Measurements from ENCODE around the gene YEATS4. TPM values are rescaled to one million over a fixed set of nuclear protein-coding genes. Genes with fewer than 3 reads are reported as not detected.

YEATS4 gene
- total RNA-seq, 1 donor from 2014 or later, result 27.3 TPM

DNA sequence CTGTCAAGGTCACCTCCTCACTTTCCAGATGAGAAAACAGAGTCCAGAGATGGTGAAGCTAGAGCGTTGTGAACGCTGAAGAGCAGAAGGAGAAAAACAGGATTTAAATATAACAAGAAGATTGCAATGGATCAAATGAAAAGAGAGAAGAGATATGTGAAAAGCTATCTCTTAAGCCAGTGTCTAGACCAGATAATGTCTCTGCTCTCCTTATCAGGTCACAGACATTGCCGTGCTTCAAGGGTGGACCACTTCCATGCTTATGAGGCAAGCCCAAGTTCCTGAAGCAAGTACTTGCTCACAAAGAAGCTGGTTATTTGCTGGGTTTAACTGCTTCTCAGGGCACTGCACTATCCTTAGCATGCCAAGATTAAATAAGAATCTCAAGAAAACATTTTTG lies 79.0 kb downstream of the YEATS4 start:
- Mint-ChIP-seq H3K36me3 (ENCODE audit: unreplicated experiment) (no peaks in the 10 kb centered on the region), H3K27me3 (ENCODE audit: unreplicated experiment) (no peaks in the 10 kb centered on the region), H3K4me3 (ENCODE audit: unreplicated experiment) (no peak overlapping the region), H3K9me3 (ENCODE audit: unreplicated experiment) (peaks cover 2% of the 10 kb centered on the region), H3K27ac (ENCODE audit: unreplicated experiment) (no peak overlapping the region), H3K4me1 (ENCODE audit: low read depth, unreplicated experiment) (no peaks in the 10 kb centered on the region)
- TF ChIP-seq, protein P1, sequence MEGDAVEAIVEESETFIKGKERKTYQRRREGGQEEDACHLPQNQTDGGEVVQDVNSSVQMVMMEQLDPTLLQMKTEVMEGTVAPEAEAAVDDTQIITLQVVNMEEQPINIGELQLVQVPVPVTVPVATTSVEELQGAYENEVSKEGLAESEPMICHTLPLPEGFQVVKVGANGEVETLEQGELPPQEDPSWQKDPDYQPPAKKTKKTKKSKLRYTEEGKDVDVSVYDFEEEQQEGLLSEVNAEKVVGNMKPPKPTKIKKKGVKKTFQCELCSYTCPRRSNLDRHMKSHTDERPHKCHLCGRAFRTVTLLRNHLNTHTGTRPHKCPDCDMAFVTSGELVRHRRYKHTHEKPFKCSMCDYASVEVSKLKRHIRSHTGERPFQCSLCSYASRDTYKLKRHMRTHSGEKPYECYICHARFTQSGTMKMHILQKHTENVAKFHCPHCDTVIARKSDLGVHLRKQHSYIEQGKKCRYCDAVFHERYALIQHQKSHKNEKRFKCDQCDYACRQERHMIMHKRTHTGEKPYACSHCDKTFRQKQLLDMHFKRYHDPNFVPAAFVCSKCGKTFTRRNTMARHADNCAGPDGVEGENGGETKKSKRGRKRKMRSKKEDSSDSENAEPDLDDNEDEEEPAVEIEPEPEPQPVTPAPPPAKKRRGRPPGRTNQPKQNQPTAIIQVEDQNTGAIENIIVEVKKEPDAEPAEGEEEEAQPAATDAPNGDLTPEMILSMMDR (IDR thresholded peaks at IDR 0.05; ENCODE audit: partially characterized antibody, unreplicated experiment), result no peak
- DNase-seq, result no peak

DNA sequence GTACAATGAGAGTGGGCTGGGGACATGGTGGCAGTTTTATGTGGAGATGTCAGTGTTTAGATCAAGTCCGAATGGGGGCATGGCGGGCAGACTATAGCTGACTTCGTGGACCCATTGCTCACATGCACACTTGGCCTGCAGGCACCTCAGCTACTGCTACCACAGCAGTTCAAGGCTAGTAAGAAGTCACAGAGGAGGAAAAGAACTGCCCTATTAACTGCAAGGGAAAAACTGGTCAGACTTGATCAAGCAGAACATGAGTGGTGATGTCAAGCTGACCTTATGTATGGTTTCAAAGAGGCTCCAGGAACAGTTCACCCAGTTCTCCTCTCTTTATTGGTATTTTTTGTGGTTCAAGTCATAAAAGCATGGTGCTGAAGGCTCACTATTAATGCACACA lies 80.5 kb downstream of the YEATS4 start:
- no peak for DNase-seq
- Mint-ChIP-seq H3K27ac (ENCODE audit: unreplicated experiment) (no peak overlapping the region), H3K27me3 (ENCODE audit: unreplicated experiment) (no peaks in the 10 kb centered on the region), H3K36me3 (ENCODE audit: unreplicated experiment) (no peaks in the 10 kb centered on the region), H3K4me3 (ENCODE audit: unreplicated experiment) (no peak overlapping the region), H3K4me1 (ENCODE audit: low read depth, unreplicated experiment) (no peaks in the 10 kb centered on the region), H3K9me3 (ENCODE audit: unreplicated experiment) (peaks cover 4% of the 10 kb centered on the region)
- TF ChIP-seq, protein P1 (IDR thresholded peaks at IDR 0.05; ENCODE audit: partially characterized antibody, unreplicated experiment), result no peak

Other genes starting within 250 kb of the YEATS4 start
- gene CPSF6, start 120.2 kb upstream of the YEATS4 start, total RNA-seq (ENCODE audit: unreplicated experiment), result 167 TPM
- 0.37 TPM for gene LYZ, start 11.4 kb upstream of the YEATS4 start, total RNA-seq (ENCODE audit: unreplicated experiment)
- gene FRS2, start 110.6 kb downstream of the YEATS4 start, total RNA-seq (ENCODE audit: unreplicated experiment), result 26.7 TPM
- 298 TPM for gene CCT2, start 225.7 kb downstream of the YEATS4 start, total RNA-seq (ENCODE audit: unreplicated experiment)